T1000 (cell line): Measurements from ENCODE around the gene GALNT11.

ENCODE experiments used
- DNase-seq: peaks from one replicate; lab custom pipeline; 2025; ENCODE audit warnings: mixed read lengths; lab: John Stamatoyannopoulos, UW

The GALNT11 gene

GRCh38 chr7:152120210-152120609 is 94.7 kb downstream of the GALNT11 start:
- no peak for DNase-seq

DNA sequence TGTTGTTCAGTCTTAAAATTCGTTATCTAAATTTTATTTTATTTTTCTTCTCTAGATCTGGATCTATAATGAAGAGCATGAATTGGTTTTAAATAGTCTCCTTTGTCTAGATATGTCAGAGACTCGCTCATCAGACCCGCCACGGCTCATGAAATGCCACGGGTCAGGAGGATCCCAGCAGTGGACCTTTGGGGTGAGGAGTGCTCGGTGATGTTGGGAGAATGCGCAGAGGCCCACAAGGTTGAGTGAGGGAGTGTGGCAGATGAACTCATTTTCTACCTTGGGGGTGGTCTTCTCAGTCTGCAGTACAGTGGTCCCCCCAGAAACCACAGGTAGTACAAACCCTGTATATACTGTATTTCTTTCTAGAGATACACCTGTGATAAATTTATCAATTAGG is 95.3 kb downstream of the GALNT11 start:
- no peak for DNase-seq

DNA sequence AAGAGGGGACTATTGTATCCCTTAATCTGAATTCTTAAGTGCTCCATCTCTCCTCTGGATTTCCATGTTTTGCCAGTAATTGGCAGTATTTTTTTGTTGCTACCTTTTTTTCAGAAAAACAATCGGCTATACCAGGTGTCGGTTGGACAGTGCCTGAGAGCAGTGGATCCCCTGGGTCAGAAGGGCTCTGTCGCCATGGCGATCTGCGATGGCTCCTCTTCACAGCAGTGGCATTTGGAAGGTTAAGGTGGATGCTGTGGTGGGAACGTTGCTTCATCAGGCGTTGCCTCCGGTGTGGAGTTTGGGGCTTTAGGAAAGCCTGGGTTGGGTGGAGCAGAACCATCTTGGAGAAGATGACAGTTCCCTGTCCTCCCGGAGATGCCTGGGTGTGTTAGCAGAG is 96.0 kb downstream of the GALNT11 start:
- no peak for DNase-seq

GRCh38 chr7:152122540-152122939 is 97.1 kb downstream of the GALNT11 start:
- no peak for DNase-seq

DNA sequence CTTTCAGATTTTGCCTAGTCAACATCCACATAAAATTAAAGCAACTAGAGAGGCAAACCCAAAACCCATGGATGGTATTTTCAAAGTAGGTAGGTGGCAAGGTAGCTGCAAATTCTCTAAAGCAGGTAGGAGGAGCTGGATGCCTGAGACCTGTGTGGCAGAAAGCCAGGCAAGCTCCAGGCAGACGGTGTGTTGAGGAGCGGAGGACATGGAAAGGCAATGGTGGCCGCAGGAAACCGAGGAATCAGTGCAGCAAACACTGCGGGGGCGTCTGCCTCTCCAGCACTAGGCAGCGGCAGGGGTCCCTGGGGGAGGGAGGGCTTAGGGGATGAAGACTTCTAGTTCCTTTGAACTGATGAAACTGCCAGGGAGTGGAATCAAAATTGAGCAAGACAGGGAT is 101.3 kb downstream of the GALNT11 start:
- no peak for DNase-seq

DNA sequence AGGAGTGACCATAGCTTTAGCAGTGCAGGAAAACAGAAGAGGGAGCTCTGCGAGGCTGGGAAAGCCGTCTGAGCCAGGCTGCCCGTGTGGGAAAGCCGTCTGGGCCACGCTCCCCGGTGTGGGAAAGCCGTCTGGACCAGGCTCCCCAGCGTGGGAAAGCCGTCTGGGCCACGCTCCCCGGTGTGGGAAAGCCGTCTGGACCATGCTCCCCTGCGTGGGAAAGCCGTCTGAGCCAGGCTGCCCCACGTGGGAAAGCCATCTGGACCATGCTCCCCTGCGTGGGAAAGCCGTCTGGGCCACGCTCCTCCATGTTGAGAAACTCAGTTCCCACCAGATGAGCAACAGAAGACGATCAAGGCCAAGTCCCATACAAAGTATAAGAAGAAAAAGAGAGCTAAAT is 101.8 kb downstream of the GALNT11 start:
- DNase-seq = no peak

DNA sequence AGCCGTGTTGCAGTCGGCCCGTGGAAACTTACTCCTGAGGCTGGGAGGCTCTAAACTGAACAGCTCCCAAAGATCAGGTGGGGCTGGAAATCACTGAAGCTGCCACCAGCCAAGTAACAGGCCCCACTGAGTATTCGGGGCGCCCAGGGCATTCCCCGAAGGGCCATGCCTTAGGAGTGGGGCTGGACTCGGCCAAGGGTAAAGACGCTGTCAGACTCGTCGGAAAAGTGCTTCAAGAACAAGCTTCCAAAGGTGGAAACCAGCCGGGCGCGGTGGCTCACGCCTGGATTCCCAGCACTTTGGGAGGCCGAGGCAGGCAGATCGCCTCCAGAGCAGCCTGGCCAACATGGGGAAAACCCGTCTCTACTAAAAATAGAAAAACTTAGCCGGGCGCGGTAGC is 102.8 kb downstream of the GALNT11 start:
- no peak for DNase-seq

DNA sequence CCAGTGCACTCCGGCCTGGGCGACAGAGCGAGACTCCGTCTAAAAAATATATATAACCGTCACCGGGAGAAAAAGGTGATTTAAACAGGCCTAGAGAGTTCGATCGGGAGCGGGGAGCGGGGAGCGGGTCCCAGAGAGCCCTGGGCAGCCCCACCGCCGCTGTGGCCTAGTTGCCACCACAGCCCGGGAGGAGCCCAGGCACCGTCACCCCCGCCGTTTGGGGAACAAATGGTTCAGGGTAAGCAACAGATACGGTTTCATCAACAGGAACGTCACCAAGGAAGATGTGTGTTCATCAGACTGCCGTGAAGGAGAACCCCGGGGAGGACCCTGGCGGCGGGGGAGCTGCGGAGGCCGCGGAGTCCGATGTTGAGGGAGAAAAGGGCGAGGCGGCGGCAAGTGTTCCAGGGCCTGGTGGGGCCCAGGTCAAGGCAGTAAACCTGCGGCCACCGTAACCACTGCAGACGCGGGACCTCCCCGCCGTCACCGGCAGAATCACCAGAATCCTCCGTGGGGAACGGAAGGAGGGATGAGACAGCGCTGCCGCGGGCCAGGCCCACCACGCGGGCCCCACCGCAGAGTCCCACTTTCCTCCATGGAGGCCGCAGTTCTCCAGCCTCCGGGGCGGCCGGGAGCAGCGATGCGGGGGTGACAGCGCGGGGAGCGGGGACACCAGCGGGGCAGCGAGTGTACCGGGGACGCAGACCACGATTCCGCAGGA is 103.4 kb downstream of the GALNT11 start:
- DNase-seq = no peak

- DNase-seq = no peak
Observed at GRCh38 chr7:152129682-152130081, 104.2 kb downstream of the GALNT11 start.

DNA sequence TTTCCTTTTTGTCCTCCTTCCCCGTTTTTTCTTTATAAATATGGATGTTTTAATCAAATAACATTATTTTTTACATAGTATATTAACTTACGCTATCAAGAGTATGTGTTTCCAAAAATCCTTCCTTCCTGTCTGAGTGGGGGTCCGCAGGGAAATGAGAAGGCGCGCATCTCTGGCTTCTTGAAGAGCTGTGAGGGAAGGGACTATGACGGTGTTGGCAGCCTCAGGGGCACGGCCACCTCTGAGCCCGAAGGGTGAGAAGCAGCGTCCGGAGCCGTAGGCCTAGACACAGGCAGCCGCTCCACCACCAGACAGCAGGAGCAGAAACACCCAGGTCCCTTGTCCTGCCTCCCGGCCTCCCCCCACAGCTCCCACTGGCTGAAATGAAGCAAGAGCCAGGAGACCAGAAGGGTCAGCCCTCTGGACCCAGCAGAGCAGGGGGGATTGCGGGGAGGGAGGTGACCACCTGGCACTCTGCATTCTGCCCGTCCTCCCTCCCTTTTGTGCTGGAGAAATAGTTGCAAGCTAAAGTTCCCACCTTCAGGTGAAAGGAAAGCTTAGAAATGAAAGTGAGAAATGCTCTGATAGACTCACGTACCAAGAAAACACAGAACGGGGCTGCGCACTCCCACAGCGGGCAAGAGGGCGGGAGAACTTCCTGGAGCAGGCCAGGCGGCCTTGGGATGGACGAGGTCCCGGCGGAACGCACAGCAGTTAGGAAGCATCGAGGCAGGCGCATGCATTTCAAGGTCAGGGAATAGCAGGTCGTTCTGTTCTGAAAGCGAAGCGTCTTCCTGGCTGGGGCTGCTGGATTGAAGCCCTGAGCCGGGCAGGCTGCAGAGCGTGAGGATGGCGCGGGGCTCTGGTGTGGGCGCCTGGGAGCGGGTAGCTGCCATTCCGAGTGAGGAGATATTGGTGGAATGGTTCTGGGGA is 105.5 kb downstream of the GALNT11 start:
- no peak for DNase-seq

DNA sequence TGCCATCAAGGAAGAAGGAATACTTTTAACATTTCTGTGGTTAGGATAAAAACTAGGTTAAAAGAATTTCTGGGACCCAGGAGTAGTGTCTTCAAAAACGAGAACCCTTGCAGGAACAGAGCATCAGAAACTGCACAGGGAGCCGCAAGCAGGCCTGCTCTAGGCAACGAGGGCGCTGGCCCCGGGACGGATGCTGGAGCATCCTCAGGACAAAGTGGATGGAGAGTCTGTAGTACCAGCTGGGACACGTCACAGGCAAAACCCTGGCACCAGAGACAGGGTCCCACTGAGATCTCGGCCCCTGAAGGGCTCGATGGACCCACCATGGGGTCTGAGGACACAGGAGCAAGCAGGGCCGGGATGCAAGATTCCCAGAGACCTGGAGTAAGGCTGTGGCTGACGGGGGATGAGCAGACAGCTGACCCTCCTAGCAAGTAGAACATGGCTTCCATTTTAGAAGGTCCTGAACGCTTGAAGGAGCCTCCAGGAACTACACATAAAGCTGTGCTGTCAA is 106.6 kb downstream of the GALNT11 start:
- no peak for DNase-seq

- DNase-seq = no peak
Observed at GRCh38 chr7:152132812-152133211, 107.3 kb downstream of the GALNT11 start.

GRCh38 chr7:152133804-152134203 is 108.3 kb downstream of the GALNT11 start:
- DNase-seq = no peak

- no peak for DNase-seq
Observed at GRCh38 chr7:152136686-152137085, 111.2 kb downstream of the GALNT11 start.

- no peak for DNase-seq
Observed at GRCh38 chr7:152137476-152138025, 112.1 kb downstream of the GALNT11 start.

DNA sequence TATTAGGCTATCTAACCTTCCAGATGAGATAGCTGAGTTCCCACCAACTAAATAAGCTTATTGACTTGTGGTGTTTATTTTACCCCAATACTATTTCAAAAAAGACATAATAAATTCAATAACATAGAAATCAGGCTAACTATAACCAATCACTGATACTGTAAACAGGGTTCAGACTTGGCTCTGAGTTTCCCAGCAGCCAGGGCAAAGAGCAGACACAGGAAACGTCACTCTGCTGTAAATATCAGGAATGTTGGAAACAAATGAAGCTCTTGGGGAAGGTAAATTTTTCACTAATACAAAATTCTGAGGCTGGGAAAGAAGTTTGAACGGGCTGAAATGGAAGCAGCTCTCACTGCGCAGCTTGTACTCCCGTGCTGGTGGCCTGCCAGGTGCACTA is 114.6 kb downstream of the GALNT11 start:
- DNase-seq = no peak

DNA sequence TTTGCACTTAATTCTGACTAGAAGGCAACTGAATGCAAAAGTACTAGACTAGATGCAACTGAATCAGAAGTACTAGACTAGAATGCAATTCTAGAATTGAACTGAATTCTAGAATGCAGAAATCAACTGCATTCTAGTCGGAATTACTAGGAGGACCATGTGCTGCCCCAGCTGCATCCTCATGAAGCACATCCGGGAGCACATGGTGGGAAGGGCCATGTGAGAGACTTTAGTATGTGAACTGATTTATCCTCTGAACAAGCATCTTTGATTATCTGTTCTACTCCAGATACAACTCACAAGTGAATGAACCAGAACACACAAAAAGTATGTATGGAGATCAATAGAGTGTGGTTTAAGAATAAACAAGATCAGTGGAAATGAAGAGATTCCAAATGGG is 115.1 kb downstream of the GALNT11 start:
- no peak for DNase-seq

DNA sequence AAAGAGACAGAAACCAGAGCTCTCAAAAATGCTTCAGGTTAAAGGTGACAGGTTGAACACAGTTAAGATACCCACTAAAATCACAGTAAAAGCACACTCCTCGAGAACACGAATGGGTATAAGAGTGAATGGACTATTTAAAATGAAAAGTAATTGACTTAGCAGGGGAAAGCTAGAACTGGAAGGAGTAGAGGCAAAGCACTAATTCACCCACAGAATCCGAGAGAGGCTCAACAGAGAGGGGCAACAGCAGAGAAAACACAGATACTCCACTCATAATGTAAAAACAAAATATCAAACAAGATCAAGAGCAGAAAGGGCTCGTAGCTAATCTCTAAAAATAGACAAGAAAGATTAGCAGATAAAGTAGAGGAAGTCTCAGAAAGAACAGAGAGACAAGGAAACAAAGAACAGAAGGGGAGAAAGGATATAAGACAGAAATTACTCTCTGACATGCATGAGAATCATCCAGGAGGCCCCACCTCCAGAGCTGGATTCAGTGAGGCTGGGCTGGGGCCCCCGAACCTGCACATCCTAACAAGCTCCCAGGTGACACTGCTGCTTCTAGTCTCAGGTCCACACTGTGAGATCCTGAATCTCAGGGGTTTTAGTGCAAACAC is 117.6 kb downstream of the GALNT11 start:
- DNase-seq = no peak

- no peak for DNase-seq
Observed at GRCh38 chr7:152144557-152145245, 119.2 kb downstream of the GALNT11 start.

GRCh38 chr7:152145853-152146466 is 120.5 kb downstream of the GALNT11 start:
- DNase-seq = no peak

- no peak for DNase-seq
Observed at GRCh38 chr7:152148706-152149105, 123.2 kb downstream of the GALNT11 start.
